Measurements from ENCODE around the gene COX19.

GRCh38 chr7:959271-959670, 16.1 kb downstream of the COX19 start:
- no peak for TF ChIP-seq EZH2 (IDR thresholded peaks at IDR 0.05; ENCODE audit: borderline replicate concordance, low read depth, low read length, severe bottlenecking)
- no peak for TF ChIP-seq CTCF (IDR thresholded peaks at IDR 0.05; ENCODE audit: extremely low read depth in 1 of 2, insufficient read depth in 1 of 2, low read depth in 1 of 2, low read length in 2 of 2)
- TF ChIP-seq POLR2A (IDR thresholded peaks at IDR 0.05; ENCODE audit: low read depth, low read length): no peak
